Kidney (tissue), 14 donors: ENCODE measurements around the gene ENTPD2. TPM values are rescaled to one million over a fixed set of nuclear protein-coding genes. Genes with fewer than 3 reads are reported as not detected.

Source experiments
- DNase-seq, 5 donors: peaks; one replicate each; pipeline ENCODE4 v3.0.0-alpha.2; 2013 to 2020
- FAIRE-seq: peaks from 2 replicates; lab custom pipeline; 2012; peaks lifted over from hg19 to GRCh38; lab: Jason Lieb, UNC
- H3K27ac ChIP-seq, 2 donors: one replicate each; pipeline ENCODE4 v1.7.0; 2013; ENCODE audit warnings: low read depth in 2 of 2, low read length in 2 of 2, inconsistent platforms in 1 of 2
- H3K27me3 ChIP-seq: one replicate; pipeline ENCODE4 v1.7.1; 2013; ENCODE audit warnings: low read length, inconsistent platforms; ENCODE audit not compliant: control insufficient read depth, insufficient read depth
- H3K36me3 ChIP-seq, 3 donors: one replicate each; pipeline versions ENCODE4 v1.7.0 to v1.7.1; 2013; ENCODE audit warnings: low read length in 3 of 3, control low read depth in 1 of 3, inconsistent platforms in 1 of 3; ENCODE audit not compliant: insufficient read depth in 3 of 3, control insufficient read depth in 2 of 3
- H3K4me1 ChIP-seq, 3 donors: one replicate each; pipeline versions ENCODE4 v1.7.0 to v1.7.1; 2013; ENCODE audit warnings: low read length in 3 of 3, inconsistent platforms in 1 of 3, low read depth in 1 of 3; ENCODE audit not compliant: control insufficient read depth in 2 of 3, insufficient read depth in 2 of 3
- H3K4me3 ChIP-seq, 3 donors: one replicate each; pipeline versions ENCODE4 v1.7.0 to v1.8.1; 2013; ENCODE audit warnings: low read length in 3 of 3, control low read depth in 1 of 3, inconsistent platforms in 1 of 3
- H3K9ac ChIP-seq, 3 donors: one replicate each; pipeline versions ENCODE4 v1.7.0 to v1.7.1; 2013; ENCODE audit warnings: low read length in 3 of 3, control low read depth in 1 of 3, inconsistent platforms in 1 of 3
- H3K9me3 ChIP-seq, 3 donors: one replicate each; pipeline versions ENCODE4 v1.7.0 to v1.7.1; 2013; ENCODE audit warnings: low read length in 3 of 3, control low read depth in 1 of 3, inconsistent platforms in 1 of 3; ENCODE audit not compliant: control insufficient read depth in 2 of 3, insufficient read depth in 1 of 3
- CTCF ChIP-seq: IDR thresholded peaks from 3 replicates; pipeline ENCODE4 v1.5.1; 2012; ENCODE audit warnings: mild to moderate bottlenecking, moderate library complexity, borderline replicate concordance; ENCODE audit not compliant: insufficient read depth; ENCODE audit errors: extremely low read depth
- intact Hi-C: fragments of 100-400 bp; cut with DNase I; formaldehyde crosslinking; loops from one replicate; pipeline ENCODE4 v1.11.1; 2022
- polyA plus RNA-seq: library from polyadenylated mRNA; stranded (reverse); fragments of 350-450 nt; fragmentation: Illumina TruSeq; extraction: RNeasy Lipid Tissue Mini Kit (QIAGEN cat#74804); gene quantifications from one replicate; pipeline ENCODE4 v1.2.3, GENCODE V29; 2014; ENCODE audit warnings: low read depth, low replicate concordance; ENCODE audit not compliant: insufficient read depth
- total RNA-seq: library from RNA; stranded (reverse); fragmentation: NEBNext Ultra II Directional; extraction: Animal tissue kit (Norgen Biotek cat#: 25700); gene quantifications from one replicate; pipeline ENCODE4 v1.2.1, GENCODE V29; 2021
- donor health status: control.
- donor health status: control.
- donor health status: control.
- donor health status: control.
- donor health status: control.
- donor health status: DM: yes; HTN: yes; CAD: no.
- donor health status: Normal renal cell carcinoma (clear cell type).

The ENTPD2 gene
- total and polyA plus RNA-seq, 2 donors from 2014 or later, result 5.5 to 9.3 TPM

- DNase-seq, result peak in 1 of 5 donors; percentile 45
- TF ChIP-seq CTCF, result no peak
- intact Hi-C loops, result no loop called here
These were observed 12.4 kb upstream of the ENTPD2 start for GRCh38 chr9:137066096-137066861.

DNA sequence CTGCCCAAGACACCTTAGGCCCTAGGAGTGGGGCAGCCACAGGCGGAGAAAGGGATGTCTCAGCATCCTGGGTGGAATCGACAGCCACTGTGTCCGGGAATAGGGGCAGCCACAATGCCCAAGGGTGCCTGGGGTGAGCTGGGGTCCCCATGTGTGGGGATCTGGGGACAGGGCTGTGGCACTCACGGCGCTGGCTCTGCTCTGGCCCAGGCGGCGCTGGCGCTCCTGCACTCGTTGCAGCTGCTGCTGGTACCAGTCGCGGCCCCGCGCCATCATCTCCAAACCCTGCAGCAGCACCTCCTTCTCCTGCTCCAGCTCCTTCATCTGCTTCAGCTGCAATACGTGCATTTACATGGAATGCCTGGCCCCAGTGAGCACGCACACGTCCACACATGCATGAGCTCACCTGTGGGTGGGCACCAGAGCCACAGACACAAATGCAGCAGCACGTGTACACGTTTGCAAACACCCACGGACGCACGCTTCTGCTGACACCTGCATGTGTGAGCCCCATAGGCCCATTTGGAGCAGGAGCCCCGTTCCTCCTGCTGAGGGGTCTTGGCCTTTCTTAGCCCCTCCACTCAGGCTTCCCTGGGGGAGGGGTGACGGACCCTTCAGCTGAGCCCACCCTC, 11.6 kb upstream of the ENTPD2 start:
- FAIRE-seq, result no peak
- Histone ChIP-seq H3K36me3 (no peaks in the 10 kb centered on the region), H3K9ac (no peak overlapping the region), H3K9me3 (no peaks in the 10 kb centered on the region), H3K27me3 (no peaks in the 10 kb centered on the region), H3K4me3 (no peak overlapping the region), H3K27ac (no peak overlapping the region), H3K4me1 (peaks cover 0 to 4% (median 0%) of the 10 kb centered on the region in 3 donors)
- DNase-seq, result no peak
- no peak for TF ChIP-seq CTCF
- intact Hi-C loops, result no loop called here

More at GRCh38 chr9:137066096-137066861, 12.4 kb upstream of the ENTPD2 start:
- no peaks in the 10 kb centered on the region for H3K27me3 ChIP-seq
- no peak overlapping the region for H3K9ac ChIP-seq
- H3K27ac ChIP-seq, result no peak overlapping the region
- no peak for FAIRE-seq
- H3K4me1 ChIP-seq, result peaks cover 0 to 10% (median 4%) of the 10 kb centered on the region in 3 donors
- H3K9me3 ChIP-seq, result no peaks in the 10 kb centered on the region
- no peaks in the 10 kb centered on the region for H3K36me3 ChIP-seq
- no peak overlapping the region for H3K4me3 ChIP-seq

DNA sequence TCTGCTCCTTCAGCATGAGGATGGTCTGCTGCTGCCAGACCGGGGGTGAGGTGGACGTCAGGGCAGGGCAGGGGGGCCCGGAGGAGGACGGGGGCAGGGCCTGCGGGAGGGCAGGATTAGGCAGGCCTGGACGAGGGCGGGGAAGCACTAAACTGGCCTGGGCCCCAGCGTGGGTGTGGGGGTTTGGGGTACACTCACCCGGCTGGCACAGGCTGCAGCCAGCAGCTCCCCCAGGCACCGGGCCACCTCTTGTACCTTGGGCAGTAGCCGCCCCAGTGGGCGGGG, 11.0 kb upstream of the ENTPD2 start:
- intact Hi-C loops, result no loop called here
- FAIRE-seq (no peak), DNase-seq (no peak)
- Histone ChIP-seq H3K36me3 (no peaks in the 10 kb centered on the region), H3K27ac (no peak overlapping the region), H3K4me3 (no peak overlapping the region), H3K9me3 (no peaks in the 10 kb centered on the region), H3K27me3 (no peaks in the 10 kb centered on the region), H3K4me1 (peaks cover 0 to 4% (median 0%) of the 10 kb centered on the region in 3 donors), H3K9ac (no peak overlapping the region)
- TF ChIP-seq CTCF, result no peak
